HuH-7 (cell line): ENCODE measurements around the gene CBFA2T3.
"Not testable (repeated sequence)": the region's sequence is repeated elsewhere in the genome, so short reads cannot be mapped to it uniquely, and the experiment has no call there.

ENCODE experiments used
- DNase-seq: peaks from one replicate; pipeline ENCODE4 v3.0.0; 2011; ENCODE audit warnings: low spot score

CBFA2T3 gene

DNA sequence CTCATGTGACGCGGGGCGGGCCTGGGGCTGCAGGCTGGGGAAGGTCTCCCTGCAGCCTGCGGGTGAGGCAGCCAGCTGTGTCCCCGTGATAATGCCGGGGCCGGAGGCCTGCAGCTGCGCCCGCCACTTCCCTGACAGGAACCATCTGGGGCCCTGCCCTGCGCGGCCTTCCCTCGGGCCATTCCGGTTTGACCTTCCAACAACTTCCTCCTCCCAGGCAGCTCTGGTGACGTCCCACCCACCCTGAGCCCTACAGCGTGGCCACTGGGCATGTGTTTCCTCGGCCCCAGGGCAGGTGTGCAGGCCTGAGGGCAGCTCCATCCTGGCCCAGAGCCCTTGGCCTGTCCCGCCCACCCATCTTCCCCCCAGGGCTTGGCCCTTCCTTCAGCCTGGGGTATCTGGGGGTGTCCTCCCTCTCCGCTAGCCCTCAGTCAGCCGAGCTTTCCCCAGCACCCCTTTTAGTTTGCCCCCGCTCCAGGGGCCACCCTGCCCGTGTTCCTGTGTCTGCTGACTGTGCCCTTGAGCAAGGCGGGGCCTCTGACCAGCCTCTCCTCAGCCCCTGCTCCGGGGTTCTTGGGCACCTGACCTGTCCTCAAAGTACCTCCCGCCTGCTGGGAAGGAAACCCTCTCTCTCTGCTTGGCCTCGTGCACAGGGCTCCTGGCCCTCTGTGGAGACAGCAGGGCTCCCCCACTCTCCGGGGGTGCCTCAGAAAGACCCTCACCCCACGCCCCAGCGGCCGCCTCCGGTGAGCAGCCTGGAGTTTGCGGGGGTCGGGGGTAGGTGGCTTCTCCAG, at the start of gene CBFA2T3:
CBFA2T3 (minus strand) TSS at position 190 of the 794 bp plus-strand sequence. CDS start 400 bp downstream, outside the sequence.
- DNase-seq = no peak

DNA sequence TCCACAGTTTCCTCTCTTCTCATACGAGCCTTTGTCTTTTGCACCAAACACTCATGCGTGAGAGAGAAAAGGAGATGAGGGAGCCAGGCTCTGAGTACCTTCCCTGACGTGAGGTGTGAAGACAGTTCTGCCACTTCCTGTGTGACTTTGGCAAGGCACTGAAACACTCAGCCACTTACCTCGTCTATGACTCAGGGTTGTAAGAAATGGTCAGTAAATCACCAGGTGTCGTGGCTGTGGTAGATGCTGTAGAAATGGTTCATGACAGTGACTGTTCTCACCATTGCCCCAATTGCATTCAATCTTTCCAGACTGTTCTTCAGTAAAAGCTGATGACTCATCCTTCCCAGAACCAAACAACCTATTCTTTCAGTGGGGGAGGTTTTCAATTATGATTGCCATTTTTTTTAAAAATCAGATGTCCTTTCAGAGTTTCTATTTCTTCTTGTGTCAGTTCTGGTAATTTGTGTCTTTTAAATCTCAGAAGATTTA, 49.2 kb upstream of the CBFA2T3 start:
- no peak for DNase-seq

DNA sequence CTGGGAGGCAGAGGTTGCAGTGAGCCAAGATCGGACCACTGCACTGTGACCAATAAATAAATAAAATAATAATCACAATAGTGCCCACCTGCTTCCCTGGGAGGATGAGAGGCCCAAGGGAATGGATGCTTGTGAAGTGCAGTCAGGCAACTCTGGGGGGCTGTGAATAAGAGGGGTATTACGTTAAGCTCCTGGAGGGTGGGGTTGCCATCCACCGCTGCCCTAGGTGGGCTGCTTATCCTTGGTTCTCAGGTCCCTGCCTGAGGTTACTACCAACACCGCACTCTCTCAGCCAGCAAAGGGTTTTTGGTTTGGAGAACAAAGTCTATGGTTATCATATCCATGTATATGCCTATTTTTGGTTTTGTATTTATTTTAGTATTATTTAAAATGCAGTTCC, 48.6 kb upstream of the CBFA2T3 start:
- DNase-seq = no peak

DNA sequence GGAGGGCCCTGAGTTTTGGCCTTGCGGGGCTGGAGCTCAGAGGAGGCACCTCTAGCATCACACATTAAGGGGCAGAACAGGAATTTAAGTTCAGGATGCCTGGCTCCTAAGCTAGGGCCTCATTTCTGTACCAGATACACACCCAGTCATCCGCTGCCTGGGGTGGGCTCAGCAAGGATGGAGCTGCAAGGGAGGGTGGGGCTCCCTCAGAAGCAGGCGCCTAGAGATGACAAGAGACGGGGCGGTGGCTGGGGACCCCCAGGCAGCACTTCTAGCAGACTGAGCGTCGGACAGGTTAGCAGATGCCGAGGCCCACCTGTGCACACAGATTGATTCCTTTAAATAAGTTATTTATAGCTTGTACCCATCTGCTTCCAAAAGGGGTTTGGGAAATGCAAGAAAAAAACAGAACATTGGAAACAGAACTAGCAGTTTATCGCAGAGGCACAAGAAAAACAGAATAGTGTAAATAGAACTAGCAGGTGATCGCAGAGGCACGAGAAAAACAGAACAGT, 47.6 kb upstream of the CBFA2T3 start:
- DNase-seq = no peak

DNA sequence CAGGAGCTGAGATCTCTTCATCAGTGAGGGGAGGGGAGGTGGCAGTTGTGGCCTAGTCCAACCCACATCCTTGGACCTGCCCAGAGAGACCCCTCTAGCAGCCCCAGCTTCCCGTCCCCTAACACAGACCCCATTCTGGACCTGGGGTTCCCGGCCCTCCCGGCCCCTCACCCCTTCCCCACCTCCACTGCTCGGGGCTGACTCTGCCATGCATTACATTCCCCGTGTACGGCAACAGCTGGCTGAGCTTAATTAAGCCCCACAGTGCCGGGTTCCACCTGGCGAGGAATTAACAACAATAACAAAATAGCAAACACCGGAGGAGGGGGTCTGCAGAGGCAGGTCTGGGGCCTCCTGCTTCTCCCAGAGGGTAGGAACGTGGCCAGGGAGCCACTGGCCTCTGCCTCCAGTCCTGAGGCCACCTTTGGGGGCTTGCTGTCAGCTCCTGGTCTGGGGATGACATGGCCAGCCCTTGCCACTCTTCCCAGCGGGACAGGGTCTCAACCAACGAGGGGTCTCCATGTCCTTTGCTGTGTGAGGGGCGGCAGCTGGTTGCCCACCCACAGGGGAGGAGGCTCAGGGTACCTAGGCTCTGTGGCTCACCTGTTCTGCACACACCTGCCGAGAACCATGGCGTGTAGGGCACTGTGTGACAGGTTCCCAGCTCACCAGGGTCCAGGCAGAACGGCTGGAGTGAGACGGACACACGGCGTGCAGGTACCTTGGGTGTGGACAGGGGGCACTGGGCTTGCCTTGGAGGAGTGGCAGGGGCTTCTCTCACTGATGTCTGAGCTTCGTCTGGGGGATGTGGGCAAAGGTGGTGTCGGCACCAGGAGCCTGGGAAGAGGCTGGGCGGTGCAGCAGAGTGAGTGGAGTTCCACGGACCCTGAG, 46.9 kb upstream of the CBFA2T3 start:
- no peak for DNase-seq

DNA sequence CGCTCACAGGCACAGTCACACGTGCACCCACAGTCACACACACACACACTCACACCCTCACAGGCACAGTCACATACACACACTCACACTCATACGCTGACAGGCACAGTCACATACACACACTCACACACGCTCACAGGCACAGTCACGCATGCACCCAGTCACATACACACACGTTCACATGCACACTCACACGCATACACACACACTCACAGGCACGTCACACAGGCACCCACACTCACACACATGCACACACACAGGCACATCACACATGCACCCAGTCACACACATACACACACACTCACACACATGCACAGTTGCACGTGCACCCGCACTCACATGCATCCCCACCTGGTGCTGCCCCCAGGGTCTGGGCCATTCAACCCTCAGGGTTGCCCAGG, 46.1 kb upstream of the CBFA2T3 start:
- DNase-seq = no peak

DNA sequence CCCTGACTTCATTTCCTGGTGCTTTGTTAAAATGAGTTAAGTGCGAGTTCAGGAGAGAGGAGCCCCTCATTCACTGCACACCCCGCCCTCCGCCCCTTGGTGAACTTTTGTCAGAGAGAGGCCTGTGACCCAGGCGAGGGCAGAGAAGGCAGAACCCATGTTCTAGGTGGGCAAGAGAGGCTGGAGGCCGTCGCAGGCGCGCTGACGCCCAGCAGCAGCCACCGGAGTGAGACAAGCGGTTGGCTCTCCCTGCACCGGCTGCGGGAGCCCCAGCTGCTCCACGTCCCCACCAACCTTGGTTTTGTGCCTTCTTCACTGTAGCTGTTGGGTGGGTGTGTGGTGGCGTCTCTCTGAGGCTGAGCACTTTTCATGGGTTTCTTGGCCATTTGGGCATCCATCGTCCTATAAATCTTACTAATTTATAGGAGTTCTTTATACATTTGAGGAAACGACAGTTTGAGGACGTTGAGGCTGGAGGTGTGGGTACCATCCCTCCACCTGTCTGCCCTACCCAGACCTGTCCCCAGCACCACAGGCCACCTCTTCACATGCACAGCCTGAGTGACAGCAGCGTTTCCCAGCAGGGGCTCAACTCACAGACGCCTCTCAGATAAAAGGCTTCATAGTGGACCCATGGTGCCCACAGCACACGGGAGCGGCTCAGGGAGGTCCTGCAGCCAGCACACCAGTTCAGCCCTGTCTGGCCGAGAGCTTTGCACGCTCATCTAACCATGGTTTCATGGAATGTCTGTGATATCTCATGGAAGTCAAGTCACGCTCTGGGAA, 45.2 kb upstream of the CBFA2T3 start:
- DNase-seq = no peak

DNA sequence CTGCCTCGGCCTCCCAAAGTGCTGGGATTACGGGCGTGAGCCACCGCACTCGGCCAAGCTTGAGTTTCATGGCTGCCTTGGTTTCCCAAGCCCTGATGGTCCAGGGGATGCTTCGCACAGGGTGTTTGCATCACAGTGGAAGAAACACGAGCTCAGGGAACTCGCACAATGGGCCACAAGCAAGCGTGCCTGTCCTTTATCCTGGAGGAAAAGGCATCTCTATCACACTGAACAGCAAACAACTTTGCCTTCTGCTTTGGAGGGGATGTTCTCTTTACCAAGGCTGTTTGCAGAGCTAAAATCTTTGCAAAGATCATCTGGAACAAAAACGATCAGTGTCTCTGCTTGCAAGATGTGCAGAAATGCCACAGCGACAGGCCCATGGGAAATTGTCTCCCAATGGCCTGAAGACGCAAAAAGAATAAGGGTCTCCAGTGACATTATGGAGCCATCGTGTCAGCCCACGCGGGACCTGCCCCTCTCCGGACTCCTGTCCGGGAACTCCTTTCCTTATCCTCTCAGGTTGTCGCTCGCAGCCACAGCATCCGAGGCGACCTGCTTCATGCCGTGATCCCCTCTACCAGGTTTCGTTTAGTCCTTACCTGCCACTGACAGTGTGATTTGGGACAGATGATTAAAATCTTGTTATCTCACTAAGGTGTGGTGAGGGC, 44.1 kb upstream of the CBFA2T3 start:
- no peak for DNase-seq

DNA sequence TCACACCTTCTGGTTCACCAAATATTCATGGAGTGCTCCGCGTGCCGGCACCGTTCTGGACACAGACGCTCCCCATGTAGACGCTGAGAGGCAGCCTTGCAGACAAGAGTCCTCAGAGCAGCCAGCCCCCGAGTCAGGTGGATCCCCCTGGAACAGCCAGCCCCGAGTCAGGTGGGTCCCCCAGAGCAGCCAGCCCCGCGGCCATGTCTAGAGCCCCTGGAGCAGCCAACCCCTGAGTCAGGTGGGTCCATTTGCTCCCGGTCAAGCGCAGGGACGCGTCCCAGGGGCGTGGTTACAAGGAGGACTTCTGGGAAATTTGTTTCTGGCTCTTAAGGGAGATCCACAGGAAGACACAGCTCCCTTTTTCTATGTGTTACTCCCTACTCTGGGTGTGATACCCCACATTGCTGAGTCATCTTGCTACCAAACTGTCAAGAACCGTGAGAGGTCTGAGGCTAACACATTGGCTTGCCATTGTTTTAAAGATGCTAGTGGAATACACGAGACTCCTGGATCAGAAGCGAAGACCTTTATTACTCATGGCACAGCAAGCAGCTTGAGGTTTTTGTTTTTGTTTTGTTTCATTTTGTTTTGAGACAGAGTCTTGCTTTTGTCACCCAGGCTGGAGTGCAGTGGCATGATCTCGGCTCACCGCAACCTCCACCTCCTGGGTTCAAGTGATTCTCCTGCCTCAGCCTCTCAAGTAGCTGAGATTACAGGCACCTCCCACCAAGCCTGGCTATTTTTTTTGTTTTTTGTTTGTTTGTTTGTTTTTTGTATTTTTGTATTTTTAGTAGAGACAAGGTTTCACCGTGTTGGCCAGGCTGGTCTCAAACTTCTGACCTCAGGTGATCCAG, 43.3 kb upstream of the CBFA2T3 start:
- DNase-seq = no peak

DNA sequence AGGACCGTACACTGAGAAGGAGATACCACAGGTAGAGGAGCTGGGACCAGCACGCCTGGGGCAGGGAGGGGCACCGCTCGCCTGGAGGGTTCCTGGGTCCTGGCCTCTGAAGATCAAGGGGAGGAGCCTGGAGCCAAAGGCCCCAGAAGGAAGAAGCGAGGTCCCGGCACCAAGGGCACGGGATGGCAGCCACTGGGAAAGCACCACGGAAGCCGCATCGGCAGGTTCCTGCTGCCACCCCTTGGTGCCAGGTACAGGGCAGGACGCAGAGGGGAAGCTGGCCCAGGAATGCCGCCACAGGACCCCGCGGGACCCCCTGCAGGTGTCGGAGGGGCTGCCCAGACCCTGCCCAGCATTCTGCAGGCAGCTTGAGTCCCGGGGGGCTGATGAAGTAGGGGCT, 42.5 kb upstream of the CBFA2T3 start:
- DNase-seq = no peak

DNA sequence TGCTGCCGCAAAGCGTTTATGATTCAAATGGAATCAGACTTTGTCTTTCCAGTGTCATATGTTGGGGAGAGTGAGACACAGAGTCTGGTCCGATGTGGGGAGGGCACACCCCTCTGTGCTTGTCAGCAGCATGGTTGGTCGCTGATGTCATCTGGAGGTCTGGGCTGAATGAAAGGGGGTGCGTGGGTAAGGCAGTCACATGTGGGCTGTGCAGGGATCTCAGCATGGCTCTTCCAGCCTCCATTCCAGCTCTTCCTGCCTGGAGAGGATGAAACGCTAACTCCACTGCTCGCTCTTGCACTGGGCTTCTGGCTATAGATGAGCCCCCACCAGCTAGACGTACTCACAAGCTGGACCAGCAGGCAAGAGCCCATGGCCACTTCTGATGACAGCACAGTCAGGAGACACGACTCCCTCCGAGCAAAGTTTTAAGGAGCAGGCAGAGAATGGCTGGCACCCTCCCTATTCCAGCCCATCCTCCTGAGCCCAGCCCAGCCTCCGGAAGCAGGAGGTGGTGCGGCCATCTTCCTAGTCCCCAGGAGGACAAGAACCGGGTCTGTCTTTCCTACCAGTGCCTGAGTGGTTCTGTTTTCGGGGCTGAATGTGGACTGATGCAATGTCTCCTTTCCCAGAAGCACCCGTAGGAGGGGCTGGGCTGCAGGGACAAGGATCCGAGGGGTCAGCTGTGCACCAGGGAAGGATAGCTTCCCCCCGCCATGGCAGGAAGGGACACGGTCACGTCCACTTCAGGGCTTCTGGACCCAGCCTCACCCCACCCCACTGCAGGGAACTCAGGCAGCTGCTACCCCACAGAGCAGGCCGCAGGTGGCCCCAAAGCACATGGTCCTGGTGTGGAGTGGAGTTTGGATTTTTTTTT, 41.5 kb upstream of the CBFA2T3 start:
- no peak for DNase-seq

DNA sequence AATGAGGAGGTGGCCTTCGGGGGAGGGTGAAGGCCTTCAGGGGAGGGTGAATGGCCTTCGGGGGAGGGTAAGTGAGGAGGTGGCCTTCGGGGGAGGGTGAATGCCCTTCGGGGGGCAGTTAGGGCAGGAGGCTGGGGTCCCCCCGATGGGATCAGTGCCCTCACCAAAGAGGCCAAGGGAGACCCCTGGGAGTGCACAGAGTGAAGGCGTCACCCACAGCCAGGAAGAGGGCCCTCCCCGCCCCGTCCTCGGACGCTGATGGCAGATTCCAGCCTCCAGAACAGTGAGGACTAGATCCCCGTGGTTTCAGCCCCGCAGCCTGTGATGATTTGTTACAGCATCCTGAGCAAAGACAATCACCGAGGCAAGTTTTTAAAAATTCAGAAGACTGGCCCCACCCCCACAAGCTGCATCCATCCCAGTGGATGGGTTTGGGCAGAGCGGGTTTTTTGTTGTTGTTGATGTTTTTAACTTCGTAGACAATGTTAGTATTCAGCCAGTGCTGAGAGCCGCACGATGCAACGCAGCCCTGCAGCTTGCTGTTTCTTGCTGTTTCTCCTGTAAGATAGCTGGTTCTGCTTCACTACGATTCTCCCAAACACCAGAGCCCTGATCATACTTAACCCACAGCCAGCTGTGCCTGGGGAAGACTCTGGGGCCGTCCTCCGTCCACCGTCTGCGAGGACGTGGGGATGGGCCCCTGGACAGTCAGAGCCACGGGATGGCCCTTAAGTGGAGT, 40.7 kb upstream of the CBFA2T3 start:
- no peak for DNase-seq

DNA sequence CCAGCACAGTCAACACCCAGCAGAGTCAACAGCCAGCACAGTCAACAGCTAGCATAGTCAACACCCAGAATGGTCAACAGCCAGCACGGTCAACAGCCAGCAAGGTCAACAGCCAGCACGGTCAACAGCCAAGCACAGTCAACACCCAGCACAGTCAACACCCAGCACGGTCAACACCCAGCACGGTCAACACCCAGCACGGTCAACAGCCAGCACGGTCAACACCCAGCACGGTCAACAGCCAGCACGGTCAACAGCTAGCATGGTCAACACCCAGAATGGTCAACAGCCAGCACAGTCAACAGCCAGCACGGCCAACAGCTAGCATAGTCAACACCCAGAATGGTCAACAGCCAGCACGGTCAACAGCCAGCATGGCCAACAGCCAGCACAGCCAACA, 39.6 kb upstream of the CBFA2T3 start:
- not testable (repeated sequence) for DNase-seq

DNA sequence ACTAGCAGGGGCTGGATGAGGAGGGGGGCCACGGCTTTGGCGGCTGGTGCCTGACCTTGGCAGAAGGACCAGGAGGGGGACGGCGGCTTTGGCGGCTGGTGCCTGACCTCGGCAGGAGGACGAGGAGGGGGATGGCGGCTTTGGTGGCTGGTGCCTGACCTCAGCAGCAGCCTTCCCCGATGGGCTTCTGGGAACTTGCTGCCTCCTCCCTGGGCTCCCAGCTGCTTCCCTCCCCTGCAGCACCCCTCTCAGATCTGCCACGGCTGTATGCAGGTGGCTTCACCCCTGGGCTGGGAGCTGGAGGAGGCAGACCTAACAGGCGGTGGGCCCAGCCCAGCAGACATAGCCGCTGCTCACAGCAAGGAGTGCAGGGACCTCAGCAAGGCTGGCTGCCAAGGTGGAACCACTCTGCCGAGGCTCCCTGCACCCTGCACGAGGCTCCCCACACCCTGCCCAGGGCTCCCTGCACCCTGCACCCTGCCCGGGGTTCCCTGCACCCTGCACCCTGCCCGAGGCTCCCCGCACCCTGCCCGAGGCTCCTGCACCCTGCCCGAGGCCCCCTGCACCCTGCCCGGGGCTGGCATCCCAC, 38.4 kb upstream of the CBFA2T3 start:
- DNase-seq = no peak

DNA sequence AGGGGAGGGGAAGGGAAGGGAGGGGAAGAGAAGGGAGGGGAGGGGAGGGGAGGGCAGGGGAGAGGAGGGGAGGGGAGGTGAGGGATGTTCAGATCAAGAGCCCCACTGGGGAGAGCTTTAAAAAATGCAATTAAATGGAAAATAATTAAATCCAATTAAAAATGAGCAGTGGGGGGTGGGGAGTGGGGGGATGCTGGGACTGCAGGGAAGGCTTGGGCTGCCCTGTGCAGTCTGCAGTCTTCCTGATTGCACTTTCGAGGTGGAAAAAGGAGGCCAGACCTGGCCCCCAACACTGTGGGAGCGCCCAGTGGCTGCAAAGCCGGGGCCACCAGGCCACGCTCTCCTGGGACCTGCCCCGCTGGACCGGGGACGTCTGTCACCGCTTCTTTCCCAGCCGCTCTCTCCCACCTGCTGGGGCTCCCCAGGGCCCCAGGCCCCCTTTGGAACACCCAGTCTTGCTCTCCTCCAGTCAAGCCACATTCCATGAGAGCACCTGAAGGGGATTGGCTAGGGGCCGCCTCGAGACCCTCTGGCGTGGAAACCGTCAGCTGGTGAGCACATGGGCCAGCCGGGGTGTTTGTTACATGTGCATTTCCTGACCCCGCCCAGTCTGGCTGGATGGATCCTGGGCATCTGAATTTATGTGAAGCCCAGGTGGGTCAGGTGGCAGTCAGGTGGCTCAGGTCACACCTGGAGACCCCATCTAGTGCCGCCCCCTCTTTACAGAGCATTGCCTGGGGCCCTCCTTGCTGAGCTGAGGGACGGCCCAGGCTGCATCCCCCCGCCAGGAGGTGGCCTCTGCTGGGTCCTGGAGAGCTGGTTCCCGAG, 37.6 kb upstream of the CBFA2T3 start:
- no peak for DNase-seq

DNA sequence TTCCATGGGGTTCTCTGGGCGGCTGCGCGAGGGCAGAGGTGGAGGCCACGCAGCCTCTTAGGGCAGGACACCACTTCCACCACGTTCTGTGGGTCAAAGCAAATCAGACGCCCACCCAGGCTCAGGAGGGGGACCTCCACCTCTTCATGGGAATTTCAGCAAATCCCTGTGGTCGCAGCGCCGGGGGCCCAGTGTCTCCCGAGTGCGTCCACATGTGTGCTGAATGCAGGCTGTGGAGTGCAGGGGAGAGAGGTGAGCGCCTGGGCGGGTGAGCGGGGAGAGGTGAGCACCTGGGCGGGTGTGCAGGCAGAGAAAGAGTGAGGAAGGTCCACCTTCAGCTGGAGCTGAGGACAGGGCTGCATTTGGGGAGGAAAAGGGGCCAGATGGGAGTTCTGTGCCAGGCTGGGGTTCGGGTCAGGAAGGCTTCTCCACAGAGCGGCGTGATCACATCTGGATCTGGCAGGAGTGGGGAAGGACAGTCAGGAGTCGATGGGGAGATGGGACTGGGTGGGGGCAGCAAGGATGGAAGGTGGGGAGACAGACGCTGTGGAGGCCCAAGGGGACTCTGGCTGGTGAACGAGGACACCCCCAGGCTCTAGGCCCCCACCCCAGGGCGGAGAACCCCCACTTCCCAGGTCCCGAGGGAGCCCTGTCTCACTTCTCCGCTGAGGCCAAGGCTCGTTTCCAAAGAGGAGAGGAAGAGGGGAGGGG, 36.8 kb upstream of the CBFA2T3 start:
- DNase-seq = no peak

DNA sequence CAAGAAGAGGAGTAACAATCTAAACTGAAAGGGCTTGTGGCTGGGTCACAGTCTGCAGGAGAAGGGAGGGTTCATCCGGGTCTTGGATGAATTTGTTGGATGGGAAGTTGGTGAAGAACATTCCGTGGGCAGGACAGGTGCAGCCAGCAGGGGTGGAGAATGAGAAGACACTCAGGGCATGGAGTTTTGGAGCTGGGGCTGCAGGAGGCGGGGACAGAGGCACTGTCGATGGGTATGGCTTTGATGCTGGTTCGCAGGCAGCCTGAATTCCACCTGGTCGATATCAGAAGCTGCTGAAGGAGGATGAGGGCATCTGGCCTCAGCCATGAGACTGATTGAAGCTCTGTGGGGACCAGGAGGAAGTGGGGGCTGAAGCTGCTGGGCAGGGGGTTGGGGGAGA, 36.1 kb upstream of the CBFA2T3 start:
- no peak for DNase-seq
